NCI-H748 treated with DMSO at 0.1 percent for 48 hours (cell line): ENCODE data around the gene SMG7.

Experiments
- DNase-seq: peaks from one replicate; lab custom pipeline; 2025; lab: John Stamatoyannopoulos, UW

SMG7 gene

DNA sequence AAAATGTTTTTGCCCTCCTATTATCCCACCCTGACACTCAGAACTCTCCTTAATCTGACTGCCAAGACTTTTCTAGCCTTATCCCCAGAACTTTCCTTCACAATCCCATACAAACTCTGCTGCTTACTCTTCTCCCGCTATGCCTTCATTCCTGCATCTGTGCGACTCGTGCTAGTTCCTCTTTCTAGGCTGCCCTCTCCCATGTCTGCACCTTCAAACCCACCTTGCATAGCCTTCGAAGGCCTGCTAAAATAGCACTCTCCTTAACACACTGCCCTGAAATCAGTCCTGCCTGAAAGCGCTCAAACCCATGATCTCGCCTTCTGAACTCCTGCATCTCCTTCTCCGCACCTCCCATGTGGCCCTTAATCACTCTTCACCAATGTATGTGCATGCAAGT is 120.4 kb downstream of the SMG7 start:
- DNase-seq: no peak

DNA sequence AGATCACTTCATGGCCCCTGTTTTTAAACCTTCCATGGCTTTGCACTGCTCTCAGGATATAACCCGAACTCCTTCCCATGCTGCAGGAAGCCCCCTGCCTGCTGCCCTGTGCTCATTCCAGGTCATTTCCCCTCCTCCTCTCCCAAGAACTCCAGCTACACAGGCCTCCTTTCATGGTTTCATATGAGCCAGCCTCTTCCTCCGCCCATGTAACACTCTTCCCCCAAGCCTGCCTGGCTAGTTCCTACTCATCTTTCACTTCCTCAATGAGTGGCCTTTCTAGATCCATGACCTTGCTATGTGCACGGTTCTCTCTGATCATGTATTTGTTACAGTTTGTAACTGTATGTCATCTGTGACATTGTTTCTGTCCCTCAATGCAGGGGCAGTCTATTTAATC is 121.1 kb downstream of the SMG7 start:
- DNase-seq: no peak

GRCh38 chr1:183595537-183595936 is 123.2 kb downstream of the SMG7 start:
- DNase-seq: no peak

DNA sequence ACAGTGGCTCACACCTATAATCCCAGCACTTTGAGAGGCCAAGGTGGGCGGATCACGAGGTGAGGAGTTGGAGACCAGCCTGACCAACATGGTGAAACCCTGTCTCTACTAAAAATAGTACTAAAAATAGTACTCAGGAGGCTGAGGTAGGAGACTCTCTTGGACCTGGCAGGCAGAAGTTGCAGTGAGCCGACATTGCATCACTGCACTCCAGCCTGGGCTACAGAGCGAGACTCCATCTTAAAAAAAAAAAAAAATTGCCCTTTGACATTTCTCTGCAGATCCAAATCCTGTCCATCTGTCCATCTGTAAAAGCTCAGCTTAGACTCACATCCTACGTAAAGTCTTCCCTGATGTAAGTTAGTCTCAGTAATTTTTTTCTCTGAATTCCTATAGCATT is 124.2 kb downstream of the SMG7 start:
- DNase-seq: no peak

GRCh38 chr1:183597656-183598347 is 125.5 kb downstream of the SMG7 start:
- no peak for DNase-seq

DNA sequence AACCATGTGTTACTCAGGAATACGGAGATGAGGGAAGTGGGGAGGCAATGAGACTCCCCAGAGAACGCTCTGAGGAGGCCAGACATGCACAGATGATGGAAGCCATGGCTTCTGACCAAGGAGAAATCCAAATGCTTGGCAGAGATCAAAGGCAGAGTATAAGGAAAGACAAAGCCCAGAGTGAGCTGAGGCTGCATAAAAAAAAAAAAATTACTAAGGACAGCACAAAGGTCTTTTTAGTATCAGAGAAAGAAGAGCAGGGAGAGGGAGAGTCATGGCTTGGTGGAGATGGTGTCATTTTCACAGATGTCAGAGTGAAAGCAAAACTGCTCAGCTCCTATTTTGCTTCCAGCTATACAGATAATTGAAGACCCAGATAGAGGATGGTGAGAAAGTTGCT is 126.1 kb downstream of the SMG7 start:
- no peak for DNase-seq

GRCh38 chr1:183600136-183600535 is 127.8 kb downstream of the SMG7 start:
- no peak for DNase-seq

DNA sequence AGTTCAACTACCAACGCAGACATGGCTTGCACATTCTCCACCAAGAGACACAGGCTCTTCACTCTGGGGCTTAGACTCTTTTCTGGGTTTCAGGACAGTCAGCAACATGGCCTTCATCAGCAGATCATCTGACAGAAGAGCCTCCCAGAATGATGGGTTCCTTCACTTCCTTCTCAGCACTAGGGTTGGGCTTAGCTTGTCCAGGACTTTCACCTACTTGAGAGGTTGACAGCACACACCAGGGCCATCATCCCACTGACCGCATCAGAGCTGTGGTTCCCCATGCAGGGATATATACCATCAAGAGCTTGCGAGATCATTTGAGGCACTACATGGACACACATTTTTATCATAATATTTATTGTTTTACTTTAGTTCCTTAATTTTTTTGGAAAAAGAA is 128.3 kb downstream of the SMG7 start:
- no peak for DNase-seq

DNA sequence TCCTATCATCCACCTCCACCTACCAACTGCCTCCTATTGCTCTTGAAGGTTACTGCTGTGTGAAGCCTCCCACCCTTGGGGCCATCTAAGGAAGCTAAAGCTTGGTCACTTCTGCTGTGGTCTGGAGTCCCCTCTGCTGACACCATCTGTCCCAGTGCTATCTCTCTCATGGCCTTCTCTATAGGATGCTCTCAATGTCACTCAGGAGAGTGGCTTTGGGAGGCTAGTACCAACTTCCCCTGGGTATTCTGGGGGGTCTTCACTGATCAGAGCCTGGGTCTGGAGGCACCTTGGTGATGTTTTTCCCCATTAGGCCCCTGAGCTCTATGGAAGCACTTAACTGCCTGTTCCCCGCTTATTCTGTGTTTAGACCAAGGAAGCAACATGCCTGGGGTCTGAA is 130.2 kb downstream of the SMG7 start:
- DNase-seq: no peak
